GM18951 (cell line): ENCODE results near the gene IPO8.
"Not testable (repeated sequence)": the region's sequence is repeated elsewhere in the genome, so short reads cannot be mapped to it uniquely, and the experiment has no call there.

Experiments used
- POLR2A ChIP-seq: IDR thresholded peaks from 4 replicates; pipeline ENCODE4 v1.6.1; 2011; ENCODE audit warnings: mild to moderate bottlenecking; ENCODE audit not compliant: insufficient read length, insufficient read depth; ENCODE audit errors: extremely low read depth
- in situ Hi-C: fragments of 300-500 bp; cut with MboI; formaldehyde crosslinking; loops from one replicate; pipeline ENCODE4 v1.12.0; 2022; ENCODE audit warnings: low sequenced_read_pairs, mixed read lengths, inconsistent platforms; ENCODE audit not compliant: unreplicated experiment

The IPO8 gene

GRCh38 chr12:30613119-30613830, 82.4 kb downstream of the IPO8 start:
- no peak for TF ChIP-seq POLR2A
- in situ Hi-C loops: no loop called here

- in situ Hi-C loops: no loop called here
Observed at GRCh38 chr12:30610718-30611117, 85.0 kb downstream of the IPO8 start.

GRCh38 chr12:30609819-30610218, 85.8 kb downstream of the IPO8 start:
- in situ Hi-C loops: not testable (repeated sequence)

More at GRCh38 chr12:30610718-30611117, 85.0 kb downstream of the IPO8 start:
- no peak for TF ChIP-seq POLR2A

- in situ Hi-C loops: not testable (repeated sequence)
Observed at GRCh38 chr12:30604302-30604701, 91.4 kb downstream of the IPO8 start.

GRCh38 chr12:30603129-30603528, 92.5 kb downstream of the IPO8 start:
- no peak for TF ChIP-seq POLR2A
- in situ Hi-C loops: no loop called here

GRCh38 chr12:30602678-30603077, 93.0 kb downstream of the IPO8 start:
- TF ChIP-seq POLR2A: no peak
- in situ Hi-C loops: no loop called here

GRCh38 chr12:30599608-30600007, 96.1 kb downstream of the IPO8 start:
- in situ Hi-C loops: no loop called here
- TF ChIP-seq POLR2A: no peak

- TF ChIP-seq POLR2A: no peak
- in situ Hi-C loops: no loop called here
Observed at GRCh38 chr12:30598889-30599288, 96.8 kb downstream of the IPO8 start.

- TF ChIP-seq POLR2A: no peak
- in situ Hi-C loops: no loop called here
Observed at GRCh38 chr12:30595742-30596141, 99.9 kb downstream of the IPO8 start.

- no peak for TF ChIP-seq POLR2A
- in situ Hi-C loops: no loop called here
Observed at GRCh38 chr12:30594509-30594908, 101.2 kb downstream of the IPO8 start.

- in situ Hi-C loops: not testable (repeated sequence)
Observed at GRCh38 chr12:30588572-30588971, 107.1 kb downstream of the IPO8 start.

- TF ChIP-seq POLR2A: no peak
- in situ Hi-C loops: no loop called here
Observed at GRCh38 chr12:30587782-30588181, 107.9 kb downstream of the IPO8 start.

GRCh38 chr12:30585877-30586276, 109.8 kb downstream of the IPO8 start:
- in situ Hi-C loops: no loop called here
- TF ChIP-seq POLR2A: no peak

- in situ Hi-C loops: no loop called here
- no peak for TF ChIP-seq POLR2A
Observed at GRCh38 chr12:30582943-30583342, 112.7 kb downstream of the IPO8 start.

GRCh38 chr12:30580344-30580743, 115.3 kb downstream of the IPO8 start:
- TF ChIP-seq POLR2A: no peak
- in situ Hi-C loops: no loop called here
